GM12892 (cell line): ENCODE data around the gene NCCRP1.

Source experiments
- POLR2A ChIP-seq: IDR thresholded peaks from 2 replicates; pipeline ENCODE4 v1.6.1; 2011; ENCODE audit warnings: low read depth, low read length, control low read depth
- POLR2AphosphoS5 ChIP-seq: IDR thresholded peaks from 2 replicates; pipeline ENCODE4 v1.6.1; 2011; ENCODE audit warnings: low read depth, low read length, control low read depth
- TAF1 ChIP-seq: IDR thresholded peaks from 2 replicates; pipeline ENCODE4 v1.6.1; 2011; ENCODE audit warnings: low read depth, mild to moderate bottlenecking, control low read depth, low read length, borderline replicate concordance

DNA sequence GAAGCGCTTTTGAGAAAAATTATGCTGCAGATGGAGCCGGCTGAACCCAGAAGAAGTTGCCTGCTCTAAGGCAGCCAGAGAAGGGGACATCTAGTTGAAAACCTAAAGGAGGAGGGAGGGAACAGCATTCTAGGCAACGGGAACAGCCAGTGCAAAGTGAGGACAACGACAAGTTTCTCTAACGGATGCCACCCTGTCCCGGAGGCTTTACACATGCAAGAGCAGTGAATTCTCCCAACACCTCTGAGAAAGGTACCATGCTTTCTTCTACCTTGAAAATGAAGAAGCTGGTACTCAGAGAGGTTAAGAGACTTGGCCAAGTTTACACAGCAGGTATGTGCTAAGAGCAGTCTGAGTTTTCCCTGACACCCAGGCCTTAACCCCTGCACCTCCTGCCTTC is 42.2 kb downstream of the NCCRP1 start:
- no peak for TF ChIP-seq POLR2A
- no peak for TF ChIP-seq POLR2AphosphoS5
- no peak for TF ChIP-seq TAF1
